HEK293 (cell line): ENCODE data around the gene AGAP3.

ENCODE experiments used
- CTCF ChIA-PET: fragments of 350-600 bp; formaldehyde crosslinking; extraction: SDS; loops from one replicate; lab custom pipeline; 2021; ENCODE audit warnings: antibody characterized with exemption; lab: Yijun Ruan, JAX
- POLR2A ChIA-PET: fragments of 300-600 bp; formaldehyde crosslinking; extraction: SDS; loops from one replicate; lab custom pipeline; 2020; ENCODE audit warnings: antibody characterized with exemption, inconsistent platforms; lab: Yijun Ruan, JAX
- H3K27ac ChIP-seq: fragments of 200-500 bp; sonication (Bioruptor generic); 2 replicates; pipeline ENCODE4 v1.5.1; 2014; ENCODE audit warnings: low read depth, low read length, control low read depth, inconsistent platforms; ENCODE audit errors: extremely low read depth
- H3K36me3 ChIP-seq, 2 experiments: fragments of 200-500 bp in 1 of 2; sonication (Bioruptor generic) in 1 of 2; 1 replicate in 1 of 2; 2 replicates in 1 of 2; pipeline ENCODE4 v1.5.1; 2014 to 2017; ENCODE audit warnings: inconsistent platforms in 2 of 2, low read length in 2 of 2; ENCODE audit not compliant: control insufficient read depth in 2 of 2, insufficient read depth in 1 of 2
- H3K4me1 ChIP-seq: fragments of 200-500 bp; sonication (Bioruptor generic); 2 replicates; pipeline ENCODE4 v1.5.1; 2014; ENCODE audit warnings: mild to moderate bottlenecking, low read length, inconsistent platforms; ENCODE audit not compliant: control insufficient read depth, insufficient read depth
- H3K4me3 ChIP-seq: 2 replicates; pipeline ENCODE4 v1.5.1; 2011; ENCODE audit warnings: low read depth, mild to moderate bottlenecking, control low read depth, low read length, moderate library complexity
- H3K9me3 ChIP-seq: fragments of 200-500 bp; sonication (Bioruptor generic); 2 replicates; pipeline ENCODE4 v1.5.1; 2014; ENCODE audit warnings: low read depth, low read length, inconsistent platforms; ENCODE audit not compliant: control insufficient read depth, insufficient read depth
- FEZF1 ChIP-seq: fragments of 450-650 bp; formaldehyde crosslinking; IDR thresholded peaks from 2 replicates; pipeline ENCODE4 v1.5.1; 2016; ENCODE audit warnings: missing biosample characterization, missing genetic modification characterization
- GLI2 ChIP-seq: fragments of 450-650 bp; formaldehyde crosslinking; IDR thresholded peaks from 2 replicates; pipeline ENCODE4; 2017; ENCODE audit warnings: missing biosample characterization, missing genetic modification characterization, low read depth, borderline replicate concordance
- OVOL3 ChIP-seq: fragments of 450-650 bp; formaldehyde crosslinking; IDR thresholded peaks from 2 replicates; pipeline ENCODE4 v1.5.1; 2016; ENCODE audit warnings: missing biosample characterization, missing genetic modification characterization
- WT1 ChIP-seq: fragments of 450-650 bp; formaldehyde crosslinking; IDR thresholded peaks from 2 replicates; pipeline ENCODE4 v1.5.1; 2016; ENCODE audit warnings: missing biosample characterization, missing genetic modification characterization
- ZNF473 ChIP-seq: fragments of 450-650 bp; formaldehyde crosslinking; IDR thresholded peaks from 2 replicates; pipeline ENCODE4 v1.5.1; 2017; ENCODE audit warnings: missing biosample characterization, missing genetic modification characterization
- ZNF560 ChIP-seq: fragments of 450-650 bp; formaldehyde crosslinking; IDR thresholded peaks from 2 replicates; pipeline ENCODE4 v1.5.1; 2017; ENCODE audit warnings: missing biosample characterization, missing genetic modification characterization, borderline replicate concordance
- ZNF837 ChIP-seq: fragments of 450-650 bp; formaldehyde crosslinking; IDR thresholded peaks from 2 replicates; pipeline ENCODE4 v1.5.1; 2016; ENCODE audit warnings: missing biosample characterization, missing genetic modification characterization
- TF ChIP-seq, protein P1 (sequence below): IDR thresholded peaks from 2 replicates; pipeline ENCODE4 v1.6.1; 2011; ENCODE audit warnings: mild to moderate bottlenecking, low read depth, low read length, borderline replicate concordance
- TF ChIP-seq, protein P2 (sequence below): sonication (generic); formaldehyde crosslinking; IDR thresholded peaks from 2 replicates; pipeline ENCODE4 v1.8.1; 2022; ENCODE audit warnings: mild to moderate bottlenecking, moderate library complexity, missing genetic modification reagents
- TF ChIP-seq, protein P3 (sequence below): fragments of 450-650 bp; formaldehyde crosslinking; IDR thresholded peaks from 2 replicates; pipeline ENCODE4 v1.5.1; 2016; ENCODE audit warnings: missing biosample characterization, missing genetic modification characterization
- TF ChIP-seq, protein P4 (sequence below): fragments of 450-650 bp; formaldehyde crosslinking; IDR thresholded peaks from 2 replicates; pipeline ENCODE4 v1.5.1; 2017; ENCODE audit warnings: missing biosample characterization, missing genetic modification characterization
- TF ChIP-seq, protein P5 (sequence below): fragments of 450-650 bp; formaldehyde crosslinking; IDR thresholded peaks from 2 replicates; pipeline ENCODE4 v1.5.1; 2016; ENCODE audit warnings: missing biosample characterization, missing genetic modification characterization

The AGAP3 gene

DNA sequence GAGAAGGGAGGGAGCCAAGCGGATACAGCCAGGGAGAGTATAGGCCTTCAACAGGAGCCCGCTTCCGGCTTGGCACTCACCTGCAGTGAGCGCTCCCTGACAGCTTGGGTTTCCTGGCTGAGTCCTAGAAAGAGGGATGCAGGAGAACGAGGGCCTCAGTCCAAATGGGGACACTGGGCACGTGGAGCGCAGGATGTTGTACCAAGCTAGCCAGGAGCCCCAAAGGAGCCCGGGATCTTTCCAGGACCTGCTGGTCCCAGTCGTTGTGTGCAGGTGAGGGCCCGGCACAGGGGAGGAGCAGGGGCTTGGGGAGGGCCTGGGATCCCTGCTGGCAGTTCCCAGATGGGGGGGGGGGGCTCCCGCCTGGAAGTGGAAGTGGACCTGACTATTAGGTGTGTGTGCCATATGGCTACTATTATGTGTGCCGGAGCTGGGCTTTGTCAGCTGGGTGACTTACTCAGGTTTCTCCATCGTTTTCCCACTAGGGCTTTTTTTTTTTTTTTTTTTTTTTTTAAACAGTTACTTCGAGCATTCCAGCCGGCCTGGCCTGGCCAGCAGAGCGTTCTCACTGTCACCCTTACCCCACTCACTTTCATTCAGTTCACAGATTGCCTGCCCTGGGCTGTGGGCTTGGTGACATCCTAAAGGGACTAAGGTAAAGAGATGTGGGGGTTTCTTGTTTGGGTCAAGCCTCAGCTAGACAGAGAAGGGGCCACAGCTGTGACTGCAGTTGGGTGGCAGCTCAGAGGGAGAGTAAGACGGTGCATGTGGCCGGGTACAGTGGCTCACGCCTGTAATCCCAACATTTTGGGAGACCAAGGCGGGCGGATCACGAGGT lies 3.8 kb downstream of the AGAP3 start:
- Histone ChIP-seq H3K4me1 (peaks cover 4% of the 10 kb centered on the region; the same call in 1 of the 2 replicates), H3K36me3 (peaks cover 0 to 46% of the 10 kb centered on the region in 2 experiments; a peak in 1 of 3 replicates), H3K4me3 (no peak overlapping the region), H3K27ac (no peak overlapping the region), H3K9me3 (no peaks in the 10 kb centered on the region)
- CTCF ChIA-PET = interaction anchor here (0.8 to 1.3 kb wide), 3 partner anchors 13 to 669 kb away, joined by 3 to 4 read pairs (median 3); no protein-coding TSS in a partner anchor
- TF ChIP-seq WT1 (tag by site-specific recombination) (no peak), ZNF473 (tag by site-specific recombination) (no peak), ZNF837 (tag by site-specific recombination) (no peak)
- TF ChIP-seq, protein P1, sequence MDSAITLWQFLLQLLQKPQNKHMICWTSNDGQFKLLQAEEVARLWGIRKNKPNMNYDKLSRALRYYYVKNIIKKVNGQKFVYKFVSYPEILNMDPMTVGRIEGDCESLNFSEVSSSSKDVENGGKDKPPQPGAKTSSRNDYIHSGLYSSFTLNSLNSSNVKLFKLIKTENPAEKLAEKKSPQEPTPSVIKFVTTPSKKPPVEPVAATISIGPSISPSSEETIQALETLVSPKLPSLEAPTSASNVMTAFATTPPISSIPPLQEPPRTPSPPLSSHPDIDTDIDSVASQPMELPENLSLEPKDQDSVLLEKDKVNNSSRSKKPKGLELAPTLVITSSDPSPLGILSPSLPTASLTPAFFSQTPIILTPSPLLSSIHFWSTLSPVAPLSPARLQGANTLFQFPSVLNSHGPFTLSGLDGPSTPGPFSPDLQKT = no peak
- TF ChIP-seq, protein P2, sequence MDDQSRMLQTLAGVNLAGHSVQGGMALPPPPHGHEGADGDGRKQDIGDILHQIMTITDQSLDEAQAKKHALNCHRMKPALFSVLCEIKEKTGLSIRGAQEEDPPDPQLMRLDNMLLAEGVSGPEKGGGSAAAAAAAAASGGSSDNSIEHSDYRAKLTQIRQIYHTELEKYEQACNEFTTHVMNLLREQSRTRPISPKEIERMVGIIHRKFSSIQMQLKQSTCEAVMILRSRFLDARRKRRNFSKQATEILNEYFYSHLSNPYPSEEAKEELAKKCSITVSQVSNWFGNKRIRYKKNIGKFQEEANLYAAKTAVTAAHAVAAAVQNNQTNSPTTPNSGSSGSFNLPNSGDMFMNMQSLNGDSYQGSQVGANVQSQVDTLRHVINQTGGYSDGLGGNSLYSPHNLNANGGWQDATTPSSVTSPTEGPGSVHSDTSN = no peak
- POLR2A ChIA-PET = interaction anchor here (0.6 kb wide), 2 partner anchors 15 to 30 kb away, joined by 5 to 6 read pairs; no protein-coding TSS in a partner anchor

DNA sequence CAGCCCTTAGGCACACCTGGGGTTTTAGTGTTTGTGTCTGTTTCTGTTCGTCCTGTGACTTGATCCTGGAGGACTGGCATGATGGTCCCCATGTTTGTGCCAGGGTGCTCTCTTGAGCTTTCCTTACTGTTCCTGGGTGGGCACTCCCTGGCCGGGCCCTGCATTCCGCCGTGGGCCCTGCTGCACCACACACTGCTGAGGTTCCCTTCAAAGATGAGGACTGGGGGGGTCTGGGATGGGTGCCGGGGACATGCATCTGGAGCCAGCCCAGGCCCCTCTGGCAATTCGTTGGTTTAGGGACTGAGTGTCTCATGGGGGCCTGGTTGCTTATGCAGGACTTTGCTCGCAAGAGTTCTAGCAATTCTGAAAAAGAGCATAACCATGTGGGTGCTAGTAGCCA lies 4.7 kb downstream of the AGAP3 start:
- Histone ChIP-seq H3K27ac (no peak overlapping the region), H3K4me1 (peaks cover 4% of the 10 kb centered on the region; the same call in 1 of the 2 replicates), H3K36me3 (peaks cover 0 to 49% of the 10 kb centered on the region in 2 experiments; a peak in 1 of 3 replicates), H3K9me3 (no peaks in the 10 kb centered on the region), H3K4me3 (no peak overlapping the region)
- no peak for TF ChIP-seq ZNF560
- TF ChIP-seq, protein P3, sequence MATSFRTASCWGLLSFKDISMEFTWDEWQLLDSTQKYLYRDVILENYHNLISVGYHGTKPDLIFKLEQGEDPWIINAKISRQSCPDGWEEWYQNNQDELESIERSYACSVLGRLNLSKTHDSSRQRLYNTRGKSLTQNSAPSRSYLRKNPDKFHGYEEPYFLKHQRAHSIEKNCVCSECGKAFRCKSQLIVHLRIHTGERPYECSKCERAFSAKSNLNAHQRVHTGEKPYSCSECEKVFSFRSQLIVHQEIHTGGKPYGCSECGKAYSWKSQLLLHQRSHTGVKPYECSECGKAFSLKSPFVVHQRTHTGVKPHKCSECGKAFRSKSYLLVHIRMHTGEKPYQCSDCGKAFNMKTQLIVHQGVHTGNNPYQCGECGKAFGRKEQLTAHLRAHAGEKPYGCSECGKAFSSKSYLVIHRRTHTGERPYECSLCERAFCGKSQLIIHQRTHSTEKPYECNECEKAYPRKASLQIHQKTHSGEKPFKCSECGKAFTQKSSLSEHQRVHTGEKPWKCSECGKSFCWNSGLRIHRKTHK (tag by site-specific recombination) = no peak
- no peak for TF ChIP-seq WT1 (tag by site-specific recombination)
- TF ChIP-seq FEZF1 (tag by site-specific recombination) = no peak
- no peak for TF ChIP-seq ZNF837 (tag by site-specific recombination)
- TF ChIP-seq GLI2 = no peak
- TF ChIP-seq OVOL3 (tag by site-specific recombination) = no peak
- TF ChIP-seq, protein P4, sequence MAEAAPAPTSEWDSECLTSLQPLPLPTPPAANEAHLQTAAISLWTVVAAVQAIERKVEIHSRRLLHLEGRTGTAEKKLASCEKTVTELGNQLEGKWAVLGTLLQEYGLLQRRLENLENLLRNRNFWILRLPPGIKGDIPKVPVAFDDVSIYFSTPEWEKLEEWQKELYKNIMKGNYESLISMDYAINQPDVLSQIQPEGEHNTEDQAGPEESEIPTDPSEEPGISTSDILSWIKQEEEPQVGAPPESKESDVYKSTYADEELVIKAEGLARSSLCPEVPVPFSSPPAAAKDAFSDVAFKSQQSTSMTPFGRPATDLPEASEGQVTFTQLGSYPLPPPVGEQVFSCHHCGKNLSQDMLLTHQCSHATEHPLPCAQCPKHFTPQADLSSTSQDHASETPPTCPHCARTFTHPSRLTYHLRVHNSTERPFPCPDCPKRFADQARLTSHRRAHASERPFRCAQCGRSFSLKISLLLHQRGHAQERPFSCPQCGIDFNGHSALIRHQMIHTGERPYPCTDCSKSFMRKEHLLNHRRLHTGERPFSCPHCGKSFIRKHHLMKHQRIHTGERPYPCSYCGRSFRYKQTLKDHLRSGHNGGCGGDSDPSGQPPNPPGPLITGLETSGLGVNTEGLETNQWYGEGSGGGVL = no peak
- TF ChIP-seq, protein P5, sequence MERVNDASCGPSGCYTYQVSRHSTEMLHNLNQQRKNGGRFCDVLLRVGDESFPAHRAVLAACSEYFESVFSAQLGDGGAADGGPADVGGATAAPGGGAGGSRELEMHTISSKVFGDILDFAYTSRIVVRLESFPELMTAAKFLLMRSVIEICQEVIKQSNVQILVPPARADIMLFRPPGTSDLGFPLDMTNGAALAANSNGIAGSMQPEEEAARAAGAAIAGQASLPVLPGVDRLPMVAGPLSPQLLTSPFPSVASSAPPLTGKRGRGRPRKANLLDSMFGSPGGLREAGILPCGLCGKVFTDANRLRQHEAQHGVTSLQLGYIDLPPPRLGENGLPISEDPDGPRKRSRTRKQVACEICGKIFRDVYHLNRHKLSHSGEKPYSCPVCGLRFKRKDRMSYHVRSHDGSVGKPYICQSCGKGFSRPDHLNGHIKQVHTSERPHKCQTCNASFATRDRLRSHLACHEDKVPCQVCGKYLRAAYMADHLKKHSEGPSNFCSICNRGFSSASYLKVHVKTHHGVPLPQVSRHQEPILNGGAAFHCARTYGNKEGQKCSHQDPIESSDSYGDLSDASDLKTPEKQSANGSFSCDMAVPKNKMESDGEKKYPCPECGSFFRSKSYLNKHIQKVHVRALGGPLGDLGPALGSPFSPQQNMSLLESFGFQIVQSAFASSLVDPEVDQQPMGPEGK (tag by site-specific recombination) = no peak
- ChIA-PET CTCF (interaction anchor here (0.9 to 4.9 kb wide), 5 partner anchors 8 to 78 kb away, joined by 3 to 43 read pairs (median 3); no protein-coding TSS in a partner anchor), POLR2A (no interaction called here)
